GM12878 (cell line): Measurements from ENCODE around the gene HIVEP3. TPM values are rescaled to one million over a fixed set of nuclear protein-coding genes. Genes with fewer than 3 reads are reported as not detected.
A peak's percentile ranks its signal among the peaks of the same experiment; 100 is the strongest.

Experiments used
- ATAC-seq: fragments of 200-7000 bp; cut with Tn5 transposase; 3 replicates; pipeline ENCODE4 v1.9.1; 2020; ENCODE audit warnings: mild to moderate bottlenecking, moderate library complexity
- BruUV-seq: library from RNA; stranded (reverse); fragments of 400-500 nt; replicated peaks from 2 replicates; lab custom pipeline; 2021; lab: Mats Ljungman, UMichigan
- CTCF ChIA-PET: fragments of 300-600 bp; sonication (Branson Sonifier 250); formaldehyde crosslinking; extraction: SDS; loops from one replicate; lab custom pipeline; 2021; ENCODE audit warnings: inconsistent platforms; lab: Yijun Ruan, JAX
- POLR2A ChIA-PET: fragments of 350-600 bp; formaldehyde crosslinking; extraction: SDS; loops from one replicate; lab custom pipeline; 2021; ENCODE audit warnings: inconsistent platforms; lab: Charles Lee
- RAD21 ChIA-PET: fragments of 300-600 bp; sonication (Branson Sonifier 250); formaldehyde crosslinking; loops from one replicate; lab custom pipeline; 2023; ENCODE audit warnings: antibody characterized with exemption; ENCODE audit not compliant: unreplicated experiment; lab: Charles Lee
- SMC1A ChIA-PET: fragments of 300-600 bp; sonication (Branson Sonifier 250); formaldehyde crosslinking; loops from one replicate; lab custom pipeline; 2023; ENCODE audit not compliant: unreplicated experiment, uncharacterized antibody; lab: Charles Lee
- DNase-seq: peaks from one replicate; pipeline ENCODE4 v3.0.0-alpha.2; 2011; ENCODE audit warnings: low read depth, low spot score
- FAIRE-seq: peaks from 3 replicates; lab custom pipeline; 2011; peaks lifted over from hg19 to GRCh38; lab: Jason Lieb, UNC
- H2AFZ ChIP-seq: 2 replicates; pipeline ENCODE4 v1.6.0; 2011; ENCODE audit warnings: low read depth, low read length, control low read depth; ENCODE audit not compliant: control insufficient read depth
- H3K27ac ChIP-seq: 2 replicates; pipeline ENCODE4 v1.5.1; 2011; ENCODE audit warnings: control low read depth; ENCODE audit not compliant: control insufficient read depth, insufficient read depth
- H3K27me3 ChIP-seq, 2 experiments: replicated peaks in 1 of 2; 2 replicates each; pipeline versions ENCODE4 v1.6.0 to v1.6.1; 2011; ENCODE audit warnings: low read length in 1 of 2; ENCODE audit not compliant: control insufficient read depth in 2 of 2, insufficient read depth in 2 of 2
- H3K36me3 ChIP-seq, 2 experiments: 2 replicates each; pipeline ENCODE4 v1.5.1; 2011; ENCODE audit warnings: low read length in 1 of 2; ENCODE audit not compliant: control insufficient read depth in 2 of 2, insufficient read depth in 2 of 2
- H3K4me1 ChIP-seq: 2 replicates; pipeline ENCODE4 v1.6.1; 2011; ENCODE audit warnings: mild to moderate bottlenecking, low read length, moderate library complexity, mixed read lengths; ENCODE audit not compliant: control insufficient read depth, insufficient read depth
- H3K4me2 ChIP-seq: 2 replicates; pipeline ENCODE4 v1.6.0; 2011; ENCODE audit warnings: control low read depth; ENCODE audit not compliant: control insufficient read depth, insufficient read depth
- H3K4me3 ChIP-seq: fragments of 200-600 bp; sonication (generic); 2 replicates; pipeline ENCODE4 v1.5.1; 2016
- H3K79me2 ChIP-seq: 2 replicates; pipeline ENCODE4 v1.6.0; 2011; ENCODE audit warnings: low read length; ENCODE audit not compliant: control insufficient read depth, insufficient read depth
- H3K9ac ChIP-seq: 2 replicates; pipeline ENCODE4 v1.8.0; 2011; ENCODE audit warnings: low read length, control low read depth, mixed read lengths; ENCODE audit not compliant: control insufficient read depth, insufficient read depth
- H3K9me3 ChIP-seq: replicated peaks from 3 replicates; pipeline ENCODE4 v1.5.1; 2011; ENCODE audit warnings: mild to moderate bottlenecking, low read length; ENCODE audit not compliant: control insufficient read depth, insufficient read depth
- H4K20me1 ChIP-seq: 2 replicates; pipeline ENCODE4 v1.6.0; 2011; ENCODE audit not compliant: control insufficient read depth, insufficient read depth
- BACH1 ChIP-seq: fragments of 450-650 bp; IDR thresholded peaks from 2 replicates; pipeline ENCODE4 v1.6.1; 2017; ENCODE audit warnings: mild to moderate bottlenecking, borderline replicate concordance
- DPF2 ChIP-seq: fragments of 450-650 bp; IDR thresholded peaks from 2 replicates; pipeline ENCODE4 v1.6.1; 2017; ENCODE audit warnings: mild to moderate bottlenecking
- E2F4 ChIP-seq: IDR thresholded peaks from 2 replicates; pipeline ENCODE4 v1.6.1; 2012; ENCODE audit warnings: low read depth, low read length, improper control_type of control experiment
- HDAC2 ChIP-seq: fragments of 200-600 bp; sonication (generic); IDR thresholded peaks from 2 replicates; pipeline ENCODE4 v1.6.1; 2017
- MAX ChIP-seq: IDR thresholded peaks from 2 replicates; pipeline ENCODE4 v1.6.1; 2012; ENCODE audit warnings: low read depth, low read length, improper control_type of control experiment
- MXI1 ChIP-seq: fragments of 150-350 bp; IDR thresholded peaks from 2 replicates; pipeline ENCODE4 v1.6.1; 2011; ENCODE audit warnings: low read depth, mild to moderate bottlenecking, inconsistent platforms, low read length, improper control_type of control experiment
- MYB ChIP-seq: fragments of 150-350 bp; IDR thresholded peaks from 2 replicates; pipeline ENCODE4 v1.6.1; 2014; ENCODE audit warnings: mild to moderate bottlenecking, low read depth, low read length, borderline replicate concordance
- NFYA ChIP-seq: IDR thresholded peaks from 2 replicates; pipeline ENCODE4 v1.6.1; 2011; ENCODE audit warnings: low read depth, mild to moderate bottlenecking, low read length, improper control_type of control experiment, borderline replicate concordance
- NR2F1 ChIP-seq: fragments of 450-650 bp; conservative IDR thresholded peaks from 2 replicates; pipeline ENCODE4 v1.6.1; 2017; ENCODE audit warnings: mild to moderate bottlenecking
- PRDM15 ChIP-seq: fragments of 450-650 bp; formaldehyde crosslinking; IDR thresholded peaks from 2 replicates; pipeline ENCODE4 v1.4.0; 2020; ENCODE audit warnings: mild to moderate bottlenecking, moderate library complexity
- SIN3A ChIP-seq: IDR thresholded peaks from 2 replicates; pipeline ENCODE4 v1.6.1; 2012; ENCODE audit warnings: low read depth, low read length, improper control_type of control experiment
- SMAD1 ChIP-seq: fragments of 450-650 bp; IDR thresholded peaks from 2 replicates; pipeline ENCODE4 v1.6.1; 2018; ENCODE audit warnings: mild to moderate bottlenecking, low read depth; ENCODE audit not compliant: partially characterized antibody
- STAT3 ChIP-seq: IDR thresholded peaks from 2 replicates; pipeline ENCODE4 v1.6.1; 2011; ENCODE audit warnings: low read depth, low read length, improper control_type of control experiment
- TBL1XR1 ChIP-seq: IDR thresholded peaks from 2 replicates; pipeline ENCODE4 v1.6.1; 2012; ENCODE audit warnings: low read depth, low read length, improper control_type of control experiment
- TCF12 ChIP-seq: IDR thresholded peaks from 2 replicates; pipeline ENCODE4 v1.6.1; 2011; ENCODE audit warnings: low read depth, mild to moderate bottlenecking, low read length
- USF2 ChIP-seq: IDR thresholded peaks from 2 replicates; pipeline ENCODE4 v1.6.1; 2011; ENCODE audit warnings: low read depth, low read length, improper control_type of control experiment, borderline replicate concordance
- ZBTB4 ChIP-seq: fragments of 450-650 bp; formaldehyde crosslinking; IDR thresholded peaks from 2 replicates; pipeline ENCODE4 v1.4.0; 2022; ENCODE audit warnings: mild to moderate bottlenecking, moderate library complexity
- WGBS: methylation state at CpG from one replicate; pipeline ENCODE4 v1.1.6; 2016; ENCODE audit warnings: low lambda C conversion rate; ENCODE audit not compliant: insufficient replicate concordance, insufficient coverage; ENCODE audit errors: missing lambda C conversion rate; 5-methylcytosine and 5-hydroxymethylcytosine counted together
- in situ Hi-C: fragments of 300-500 bp; cut with MboI; formaldehyde crosslinking; loops from 9 replicates; pipeline ENCODE4 v1.14.3; 2018; ENCODE audit warnings: mixed read lengths
- intact Hi-C: fragments of 100-400 bp; cut with micrococcal nuclease; formaldehyde crosslinking; loops from one replicate; pipeline ENCODE4 v1.14.2; 2022; ENCODE audit not compliant: unreplicated experiment
- polyA plus RNA-seq, 11 experiments: library from polyadenylated mRNA; depleted of rRNA in 4 of 11; unstranded in 6 of 11; stranded (reverse) in 5 of 11; fragments of >200 nt; fragmentation: Nextera tagmentation in 4 of 11; fragmentation: Illumina TruSeq in 1 of 11; extraction: Ambion mirVana in 4 of 11; extraction: Trizol in 1 of 11; gene quantifications; 1 replicate in 1 of 11; 2 replicates in 10 of 11; pipeline versions ENCODE4 v1.2.1 to v1.2.3, GENCODE V29; 2011 to 2016; ENCODE audit warnings: inconsistent platforms in 2 of 11, missing spikeins in 2 of 11, low read depth in 1 of 11
- total RNA-seq, 4 experiments: library from RNA; depleted of rRNA in 3 of 4; stranded (reverse); fragments of >200 nt in 3 of 4; fragmentation: Illumina TruSeq in 1 of 4; extraction: Trizol in 1 of 4; gene quantifications; 2 replicates each; pipeline versions ENCODE4 v1.2.1 to v1.2.3, GENCODE V29; 2013 to 2021

HIVEP3 gene
- total and polyA plus RNA-seq, 10 of the 15 experiments (the other 5 are each of a cell fraction or from before 2014, with no cell fraction given) = 1.8 to 13.6 (median 3.8) TPM

GRCh38 chr1:41637367-41637766 lies 281.4 kb downstream of the HIVEP3 start:
- peaks cover 2% of the 10 kb centered on the region; the same call in 1 of the 2 replicates for H3K79me2 ChIP-seq
- ATAC-seq = no peak
- peaks cover 43% of the 10 kb centered on the region for H3K4me1 ChIP-seq
- no peak for DNase-seq
- in situ Hi-C loops (no loop called here), intact Hi-C loops (no loop called here)
- H2AFZ ChIP-seq = peak overlapping the region; percentile 49
- H3K27ac ChIP-seq = no peak overlapping the region
- BruUV-seq = no TSS peak
- H3K9ac ChIP-seq = no peak overlapping the region
- no peaks in the 10 kb centered on the region for H3K27me3 ChIP-seq
- ChIA-PET CTCF (interaction anchor here (1.2 kb wide), 1 partner anchor 13 kb away, joined by 3 read pairs; no protein-coding TSS in a partner anchor), SMC1A (interaction anchor here (0.6 to 1.1 kb wide), 5 partner anchors 11 to 44 kb away, joined by 3 read pairs; no protein-coding TSS in a partner anchor), RAD21 (no interaction called here), POLR2A (no interaction called here)
- peak overlapping the region; percentile 47; the same call in 1 of the 2 replicates for H3K4me2 ChIP-seq
- WGBS = 71% methylated on average over 7 of the region's 7 CpGs
- no peaks in the 10 kb centered on the region for H4K20me1 ChIP-seq
- no peak overlapping the region for H3K4me3 ChIP-seq
- H3K9me3 ChIP-seq = no peaks in the 10 kb centered on the region
- no peak for FAIRE-seq
- H3K36me3 ChIP-seq = no peaks in the 10 kb centered on the region
- TF ChIP-seq DPF2 (no peak), MYB (no peak), SMAD1 (no peak), E2F4 (no peak), NR2F1 (no peak), NFYA (no peak), TCF12 (no peak), MXI1 (no peak), SIN3A (no peak), STAT3 (no peak), MAX (no peak), PRDM15 (no peak), TBL1XR1 (no peak), ZBTB4 (CRISPR knock-in tag) (no peak), BACH1 (no peak), USF2 (no peak), HDAC2 (no peak)
